HL-60 (cell line): ENCODE results near the gene BNC1.

Source experiments
- TF ChIP-seq, protein P1 (sequence below): IDR thresholded peaks from one replicate; pipeline ENCODE4 v1.5.1; 2011; ENCODE audit warnings: low read length, control low read depth, inconsistent platforms; ENCODE audit not compliant: insufficient read depth
- TF ChIP-seq, protein P2 (sequence below): IDR thresholded peaks from 2 replicates; pipeline ENCODE4 v1.6.1; 2012; ENCODE audit warnings: low read depth; ENCODE audit not compliant: insufficient replicate concordance

DNA sequence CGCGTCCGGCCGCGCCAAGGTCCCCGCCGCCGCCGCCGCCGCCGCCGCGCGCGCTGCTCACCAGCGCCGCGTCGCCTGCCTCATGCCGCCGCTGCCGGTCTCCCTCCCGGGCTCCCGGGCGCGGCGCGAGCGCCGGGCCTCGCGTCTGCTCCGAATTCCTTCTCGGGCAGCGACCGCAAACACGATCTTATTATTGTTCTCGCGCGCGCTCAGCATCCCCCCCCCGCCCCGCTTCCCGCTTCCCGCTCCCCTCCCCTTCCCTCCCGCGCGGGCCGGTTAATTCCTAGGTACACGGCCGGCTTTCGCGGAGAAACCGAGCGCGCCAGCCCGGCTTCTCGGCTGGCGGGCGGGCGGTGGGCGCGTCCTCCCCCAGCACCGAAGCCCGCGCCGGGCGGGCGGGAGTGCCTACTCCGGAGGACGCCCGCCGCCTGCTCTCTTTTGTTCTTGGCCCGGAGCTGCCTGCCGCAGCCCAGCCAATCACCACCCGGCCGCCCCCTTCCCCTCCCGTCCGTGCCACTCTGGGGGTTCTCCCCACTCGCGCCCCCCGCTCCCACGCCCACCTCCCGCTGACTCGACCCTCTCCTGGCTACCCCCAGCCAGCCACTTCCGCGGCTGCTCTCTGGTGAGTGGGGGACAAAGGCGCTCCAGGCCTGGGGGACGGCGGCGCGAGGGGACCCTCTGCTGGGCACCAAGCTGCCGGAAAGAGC is 76.7 kb downstream of the BNC1 start, which contains the start of gene HDGFL3:
- TF ChIP-seq, protein P1, sequence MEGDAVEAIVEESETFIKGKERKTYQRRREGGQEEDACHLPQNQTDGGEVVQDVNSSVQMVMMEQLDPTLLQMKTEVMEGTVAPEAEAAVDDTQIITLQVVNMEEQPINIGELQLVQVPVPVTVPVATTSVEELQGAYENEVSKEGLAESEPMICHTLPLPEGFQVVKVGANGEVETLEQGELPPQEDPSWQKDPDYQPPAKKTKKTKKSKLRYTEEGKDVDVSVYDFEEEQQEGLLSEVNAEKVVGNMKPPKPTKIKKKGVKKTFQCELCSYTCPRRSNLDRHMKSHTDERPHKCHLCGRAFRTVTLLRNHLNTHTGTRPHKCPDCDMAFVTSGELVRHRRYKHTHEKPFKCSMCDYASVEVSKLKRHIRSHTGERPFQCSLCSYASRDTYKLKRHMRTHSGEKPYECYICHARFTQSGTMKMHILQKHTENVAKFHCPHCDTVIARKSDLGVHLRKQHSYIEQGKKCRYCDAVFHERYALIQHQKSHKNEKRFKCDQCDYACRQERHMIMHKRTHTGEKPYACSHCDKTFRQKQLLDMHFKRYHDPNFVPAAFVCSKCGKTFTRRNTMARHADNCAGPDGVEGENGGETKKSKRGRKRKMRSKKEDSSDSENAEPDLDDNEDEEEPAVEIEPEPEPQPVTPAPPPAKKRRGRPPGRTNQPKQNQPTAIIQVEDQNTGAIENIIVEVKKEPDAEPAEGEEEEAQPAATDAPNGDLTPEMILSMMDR = no peak
- TF ChIP-seq, protein P2, sequence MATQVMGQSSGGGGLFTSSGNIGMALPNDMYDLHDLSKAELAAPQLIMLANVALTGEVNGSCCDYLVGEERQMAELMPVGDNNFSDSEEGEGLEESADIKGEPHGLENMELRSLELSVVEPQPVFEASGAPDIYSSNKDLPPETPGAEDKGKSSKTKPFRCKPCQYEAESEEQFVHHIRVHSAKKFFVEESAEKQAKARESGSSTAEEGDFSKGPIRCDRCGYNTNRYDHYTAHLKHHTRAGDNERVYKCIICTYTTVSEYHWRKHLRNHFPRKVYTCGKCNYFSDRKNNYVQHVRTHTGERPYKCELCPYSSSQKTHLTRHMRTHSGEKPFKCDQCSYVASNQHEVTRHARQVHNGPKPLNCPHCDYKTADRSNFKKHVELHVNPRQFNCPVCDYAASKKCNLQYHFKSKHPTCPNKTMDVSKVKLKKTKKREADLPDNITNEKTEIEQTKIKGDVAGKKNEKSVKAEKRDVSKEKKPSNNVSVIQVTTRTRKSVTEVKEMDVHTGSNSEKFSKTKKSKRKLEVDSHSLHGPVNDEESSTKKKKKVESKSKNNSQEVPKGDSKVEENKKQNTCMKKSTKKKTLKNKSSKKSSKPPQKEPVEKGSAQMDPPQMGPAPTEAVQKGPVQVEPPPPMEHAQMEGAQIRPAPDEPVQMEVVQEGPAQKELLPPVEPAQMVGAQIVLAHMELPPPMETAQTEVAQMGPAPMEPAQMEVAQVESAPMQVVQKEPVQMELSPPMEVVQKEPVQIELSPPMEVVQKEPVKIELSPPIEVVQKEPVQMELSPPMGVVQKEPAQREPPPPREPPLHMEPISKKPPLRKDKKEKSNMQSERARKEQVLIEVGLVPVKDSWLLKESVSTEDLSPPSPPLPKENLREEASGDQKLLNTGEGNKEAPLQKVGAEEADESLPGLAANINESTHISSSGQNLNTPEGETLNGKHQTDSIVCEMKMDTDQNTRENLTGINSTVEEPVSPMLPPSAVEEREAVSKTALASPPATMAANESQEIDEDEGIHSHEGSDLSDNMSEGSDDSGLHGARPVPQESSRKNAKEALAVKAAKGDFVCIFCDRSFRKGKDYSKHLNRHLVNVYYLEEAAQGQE = no peak
